ENCODE data around the gene MAP1A. TPM values are rescaled to one million over a fixed set of nuclear protein-coding genes. Genes with fewer than 3 reads are reported as not detected.

Gene MAP1A
- total RNA-seq, 1 donor from 2014 or later: 2.0 TPM

GRCh38 chr15:43516801-43517353 is 531 bp upstream of the MAP1A start:
- no peak overlapping the region for H3K4me3 Mint-ChIP-seq

DNA sequence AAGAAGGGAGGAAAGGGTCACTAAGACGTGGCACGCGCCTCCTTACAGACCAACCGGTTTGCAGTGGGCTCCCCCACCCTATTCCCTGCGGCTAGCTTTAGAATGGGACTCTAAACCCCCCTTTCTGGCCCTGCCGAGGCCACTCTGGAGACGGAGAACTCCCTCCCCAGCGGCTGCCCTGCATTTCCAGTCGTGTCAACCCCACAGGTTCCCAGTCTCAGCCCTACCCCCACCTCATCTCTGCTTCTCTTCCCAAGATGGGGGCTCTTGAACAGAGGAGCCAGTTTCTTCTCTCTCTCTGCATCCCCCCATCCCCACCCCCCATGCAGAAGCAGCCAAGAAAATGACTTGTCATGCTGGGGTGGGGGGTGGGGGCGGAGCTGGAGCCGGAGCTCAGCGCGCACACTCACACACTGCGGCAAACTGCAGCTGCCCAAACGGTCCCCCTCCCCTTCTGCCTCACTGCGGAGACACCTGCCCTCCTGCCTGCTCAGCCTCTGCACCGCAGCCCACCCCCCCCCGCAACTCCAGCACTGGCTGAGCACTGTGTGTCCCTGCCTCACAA is 871 bp downstream of the MAP1A start:
- intact Hi-C loops (cut with micrococcal nuclease): no loop called here
- Mint-ChIP-seq H3K36me3 (ENCODE audit: low read depth) (peaks cover 9% of the 10 kb centered on the region), H3K4me1 (peaks cover 49% of the 10 kb centered on the region), H3K4me3 (peak overlapping the region; percentile 78), H3K27ac (peak overlapping the region; percentile 48), H3K9me3 (no peaks in the 10 kb centered on the region), H3K27me3 (peaks cover 15% of the 10 kb centered on the region)
- DNase-seq: no peak

More at GRCh38 chr15:43516801-43517353, 531 bp upstream of the MAP1A start:
- Mint-ChIP-seq H3K4me1 (peaks cover 60% of the 10 kb centered on the region), H3K27me3 (peaks cover 15% of the 10 kb centered on the region), H3K9me3 (no peaks in the 10 kb centered on the region), H3K27ac (no peak overlapping the region), H3K36me3 (ENCODE audit: low read depth) (peaks cover 8% of the 10 kb centered on the region)
- intact Hi-C loops (cut with micrococcal nuclease): no loop called here
- DNase-seq: no peak

- Mint-ChIP-seq H3K4me3 (no peak overlapping the region), H3K36me3 (ENCODE audit: low read depth) (peaks cover 9% of the 10 kb centered on the region), H3K27ac (no peak overlapping the region), H3K9me3 (no peaks in the 10 kb centered on the region), H3K27me3 (peaks cover 15% of the 10 kb centered on the region), H3K4me1 (peaks cover 40% of the 10 kb centered on the region)
- DNase-seq: no peak
- intact Hi-C loops (cut with micrococcal nuclease): no loop called here
Observed at GRCh38 chr15:43519196-43519595, 1.8 kb downstream of the MAP1A start.

DNA sequence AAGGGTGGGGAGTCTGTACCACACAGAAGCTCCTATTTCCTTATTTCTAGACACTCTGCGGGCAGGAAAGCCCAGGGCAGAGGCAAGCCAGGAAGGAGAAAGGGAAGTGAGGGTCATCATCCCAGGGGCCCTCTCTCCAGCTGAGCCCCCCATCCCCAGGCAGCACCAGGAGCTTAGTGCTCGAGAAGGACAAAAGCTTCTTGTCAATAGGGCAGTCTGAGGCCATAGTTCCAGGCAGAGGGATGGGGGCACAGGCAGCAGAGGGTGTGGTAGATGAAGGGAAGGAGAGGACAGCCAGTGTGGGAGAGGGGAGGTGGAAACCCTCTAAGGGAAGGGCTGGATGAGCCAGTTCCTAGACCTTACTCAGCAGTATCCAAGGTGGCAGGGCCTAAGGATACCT is 2.7 kb downstream of the MAP1A start:
- Mint-ChIP-seq H3K4me1 (peaks cover 37% of the 10 kb centered on the region), H3K27ac (no peak overlapping the region), H3K27me3 (peaks cover 15% of the 10 kb centered on the region), H3K9me3 (no peaks in the 10 kb centered on the region), H3K36me3 (ENCODE audit: low read depth) (peaks cover 9% of the 10 kb centered on the region), H3K4me3 (no peak overlapping the region)
- intact Hi-C loops (cut with micrococcal nuclease): no loop called here
- DNase-seq: no peak

GRCh38 chr15:43521419-43521818 is 4.0 kb downstream of the MAP1A start:
- Mint-ChIP-seq H3K27ac (no peak overlapping the region), H3K27me3 (peaks cover 15% of the 10 kb centered on the region), H3K4me1 (peaks cover 35% of the 10 kb centered on the region), H3K4me3 (no peak overlapping the region), H3K9me3 (no peaks in the 10 kb centered on the region), H3K36me3 (ENCODE audit: low read depth) (peaks cover 9% of the 10 kb centered on the region)
- no peak for DNase-seq
- intact Hi-C loops (cut with micrococcal nuclease): no loop called here

GRCh38 chr15:43522247-43522646 is 4.8 kb downstream of the MAP1A start:
- intact Hi-C loops (cut with micrococcal nuclease): no loop called here
- H3K4me3 Mint-ChIP-seq: no peak overlapping the region
- peaks cover 9% of the 10 kb centered on the region for H3K36me3 Mint-ChIP-seq (ENCODE audit: low read depth)
- no peak for DNase-seq
- no peaks in the 10 kb centered on the region for H3K9me3 Mint-ChIP-seq
- no peak overlapping the region for H3K27ac Mint-ChIP-seq
- H3K27me3 Mint-ChIP-seq: peaks cover 10% of the 10 kb centered on the region
- H3K4me1 Mint-ChIP-seq: peaks cover 30% of the 10 kb centered on the region

- H3K4me3 Mint-ChIP-seq: no peak overlapping the region
- H3K36me3 Mint-ChIP-seq (ENCODE audit: low read depth): peaks cover 5% of the 10 kb centered on the region
- H3K27me3 Mint-ChIP-seq: peaks cover 1% of the 10 kb centered on the region
- peaks cover 18% of the 10 kb centered on the region for H3K4me1 Mint-ChIP-seq
- no peak overlapping the region for H3K27ac Mint-ChIP-seq
- no peak for DNase-seq
- intact Hi-C loops (cut with micrococcal nuclease): no loop called here
- no peaks in the 10 kb centered on the region for H3K9me3 Mint-ChIP-seq
Observed at GRCh38 chr15:43523646-43524045, 6.2 kb downstream of the MAP1A start.

DNA sequence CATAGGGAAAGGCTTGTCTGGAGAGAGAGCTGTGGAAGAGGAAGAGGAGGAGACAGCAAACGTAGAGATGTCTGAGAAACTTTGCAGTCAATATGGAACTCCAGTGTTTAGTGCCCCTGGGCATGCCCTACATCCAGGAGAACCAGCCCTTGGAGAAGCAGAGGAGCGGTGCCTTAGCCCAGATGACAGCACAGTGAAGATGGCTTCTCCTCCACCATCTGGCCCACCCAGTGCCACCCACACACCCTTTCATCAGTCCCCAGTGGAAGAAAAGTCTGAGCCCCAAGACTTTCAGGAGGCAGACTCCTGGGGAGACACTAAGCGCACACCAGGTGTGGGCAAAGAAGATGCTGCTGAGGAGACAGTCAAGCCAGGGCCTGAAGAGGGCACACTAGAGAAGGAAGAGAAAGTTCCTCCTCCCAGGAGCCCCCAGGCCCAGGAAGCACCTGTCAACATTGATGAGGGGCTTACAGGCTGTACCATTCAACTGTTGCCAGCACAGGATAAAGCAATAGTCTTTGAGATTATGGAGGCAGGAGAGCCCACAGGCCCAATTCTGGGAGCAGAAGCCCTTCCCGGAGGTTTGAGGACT is 6.9 kb downstream of the MAP1A start:
- DNase-seq: no peak
- Mint-ChIP-seq H3K9me3 (no peaks in the 10 kb centered on the region), H3K27me3 (no peaks in the 10 kb centered on the region), H3K4me3 (no peak overlapping the region), H3K27ac (no peak overlapping the region), H3K36me3 (ENCODE audit: low read depth) (peaks cover 5% of the 10 kb centered on the region), H3K4me1 (peaks cover 14% of the 10 kb centered on the region)
- intact Hi-C loops (cut with micrococcal nuclease): no loop called here

- intact Hi-C loops (cut with micrococcal nuclease): no loop called here
- Mint-ChIP-seq H3K27me3 (no peaks in the 10 kb centered on the region), H3K36me3 (ENCODE audit: low read depth) (peaks cover 5% of the 10 kb centered on the region), H3K9me3 (no peaks in the 10 kb centered on the region), H3K4me3 (no peak overlapping the region), H3K4me1 (peaks cover 14% of the 10 kb centered on the region), H3K27ac (no peak overlapping the region)
- no peak for DNase-seq
Observed at GRCh38 chr15:43525131-43525530, 7.7 kb downstream of the MAP1A start.

- Mint-ChIP-seq H3K27ac (no peak overlapping the region), H3K27me3 (no peaks in the 10 kb centered on the region), H3K4me3 (no peak overlapping the region), H3K36me3 (ENCODE audit: low read depth) (peaks cover 5% of the 10 kb centered on the region), H3K4me1 (peaks cover 14% of the 10 kb centered on the region), H3K9me3 (no peaks in the 10 kb centered on the region)
- no peak for DNase-seq
- intact Hi-C loops (cut with micrococcal nuclease): no loop called here
Observed at GRCh38 chr15:43526261-43526930, 9.0 kb downstream of the MAP1A start.

- intact Hi-C loops (cut with micrococcal nuclease): no loop called here
Observed at GRCh38 chr15:43527016-43527801, 9.8 kb downstream of the MAP1A start.

GRCh38 chr15:43527802-43528541 is 10.6 kb downstream of the MAP1A start:
- H3K4me3 Mint-ChIP-seq: no peak overlapping the region
- DNase-seq: no peak
- H3K36me3 Mint-ChIP-seq (ENCODE audit: low read depth): peaks cover 2% of the 10 kb centered on the region
- no peaks in the 10 kb centered on the region for H3K27me3 Mint-ChIP-seq
- intact Hi-C loops (cut with micrococcal nuclease): no loop called here
- H3K9me3 Mint-ChIP-seq: no peaks in the 10 kb centered on the region
- peaks cover 14% of the 10 kb centered on the region for H3K4me1 Mint-ChIP-seq
- no peak overlapping the region for H3K27ac Mint-ChIP-seq

More at GRCh38 chr15:43527016-43527801, 9.8 kb downstream of the MAP1A start:
- H3K9me3 Mint-ChIP-seq: no peaks in the 10 kb centered on the region
- H3K4me3 Mint-ChIP-seq: no peak overlapping the region
- no peak overlapping the region for H3K27ac Mint-ChIP-seq
- peaks cover 14% of the 10 kb centered on the region for H3K4me1 Mint-ChIP-seq
- DNase-seq: no peak
- H3K36me3 Mint-ChIP-seq (ENCODE audit: low read depth): peaks cover 5% of the 10 kb centered on the region
- H3K27me3 Mint-ChIP-seq: no peaks in the 10 kb centered on the region

GRCh38 chr15:43528542-43529007 is 11.2 kb downstream of the MAP1A start:
- Mint-ChIP-seq H3K9me3 (no peaks in the 10 kb centered on the region), H3K4me3 (no peak overlapping the region), H3K4me1 (peaks cover 14% of the 10 kb centered on the region), H3K36me3 (ENCODE audit: low read depth) (peaks cover 2% of the 10 kb centered on the region), H3K27ac (no peak overlapping the region), H3K27me3 (no peaks in the 10 kb centered on the region)
- intact Hi-C loops (cut with micrococcal nuclease): no loop called here
- no peak for DNase-seq

All from activated CD4-positive, alpha-beta T cell treated with anti-CD3 and anti-CD28 coated beads, Interleukin-2, amount 10 ng/mL, durations not matched to agents 24 days and 14 days (primary cell).